HepG2 (cell line): Measurements from ENCODE around the gene VWCE. TPM values are rescaled to one million over a fixed set of nuclear protein-coding genes. Genes with fewer than 3 reads are reported as not detected.
A peak's percentile ranks its signal among the peaks of the same experiment; 100 is the strongest.

Experiments used
- ATF7-NPFF ChIP-seq: sonication (generic); formaldehyde crosslinking; IDR thresholded peaks from 2 replicates; pipeline ENCODE4 v1.8.1; 2023; ENCODE audit warnings: mild to moderate bottlenecking, low read depth, missing genetic modification reagents, moderate library complexity
- FOXK1 ChIP-seq: sonication (generic); formaldehyde crosslinking; IDR thresholded peaks from 2 replicates; pipeline ENCODE4 v1.4.0; 2020; ENCODE audit warnings: low read depth, missing genetic modification reagents, borderline replicate concordance
- GTF3A ChIP-seq: sonication (generic); formaldehyde crosslinking; conservative IDR thresholded peaks from 2 replicates; pipeline ENCODE4 v1.4.0; 2020; ENCODE audit warnings: mild to moderate bottlenecking, missing genetic modification reagents
- ZNF83 ChIP-seq: sonication (generic); formaldehyde crosslinking; IDR thresholded peaks from 2 replicates; pipeline ENCODE4 v1.4.0; 2020; ENCODE audit warnings: missing genetic modification reagents, mild to moderate bottlenecking, borderline replicate concordance
- polyA plus RNA-seq, 8 experiments: library from polyadenylated mRNA; depleted of rRNA in 3 of 8; stranded (reverse) in 7 of 8; unstranded in 1 of 8; fragments of >200 nt; fragmentation: Illumina TruSeq in 4 of 8; extraction: Trizol in 4 of 8; gene quantifications; 2 replicates each; pipeline versions ENCODE4 v1.2.1 to v1.2.3, GENCODE V29; 2011 to 2016; ENCODE audit warnings: low read depth in 4 of 8, missing spikeins in 1 of 8, mixed read lengths in 1 of 8; ENCODE audit not compliant: insufficient read depth in 1 of 8
- total RNA-seq, 5 experiments: library from RNA; depleted of rRNA; stranded (reverse); fragments of >200 nt; fragmentation: Illumina TruSeq; extraction: Trizol; gene quantifications; 2 replicates each; pipeline ENCODE4 v1.2.3, GENCODE V29; 2016; ENCODE audit warnings: low read depth in 1 of 5
- TF ChIP-seq, protein P1 (sequence below): sonication (generic); formaldehyde crosslinking; IDR thresholded peaks from 2 replicates; pipeline ENCODE4 v1.4.0; 2020; ENCODE audit warnings: missing genetic modification reagents, borderline replicate concordance
- TF ChIP-seq, protein P2 (sequence below): IDR thresholded peaks from 2 replicates; pipeline ENCODE4 v1.6.1; 2016; ENCODE audit warnings: missing biosample characterization, missing genetic modification reagents, low read depth
- TF ChIP-seq, protein P3 (sequence below): sonication (generic); formaldehyde crosslinking; IDR thresholded peaks from 2 replicates; pipeline ENCODE4 v1.4.0; 2020; ENCODE audit warnings: missing genetic modification reagents
- TF ChIP-seq, protein P4 (sequence below): sonication (generic); formaldehyde crosslinking; conservative IDR thresholded peaks from 2 replicates; pipeline ENCODE4 v1.8.0; 2022; ENCODE audit warnings: mild to moderate bottlenecking, moderate library complexity, missing genetic modification reagents
- TF ChIP-seq, protein P5 (sequence below): sonication (generic); formaldehyde crosslinking; IDR thresholded peaks from 2 replicates; pipeline ENCODE4 v1.5.0; 2020; ENCODE audit warnings: mild to moderate bottlenecking, missing genetic modification reagents

Gene VWCE
- total and polyA plus RNA-seq, 2 of the 13 experiments (the other 11 are each of a cell fraction or from before 2014, with no cell fraction given): 27.6 to 58.3 TPM

DNA sequence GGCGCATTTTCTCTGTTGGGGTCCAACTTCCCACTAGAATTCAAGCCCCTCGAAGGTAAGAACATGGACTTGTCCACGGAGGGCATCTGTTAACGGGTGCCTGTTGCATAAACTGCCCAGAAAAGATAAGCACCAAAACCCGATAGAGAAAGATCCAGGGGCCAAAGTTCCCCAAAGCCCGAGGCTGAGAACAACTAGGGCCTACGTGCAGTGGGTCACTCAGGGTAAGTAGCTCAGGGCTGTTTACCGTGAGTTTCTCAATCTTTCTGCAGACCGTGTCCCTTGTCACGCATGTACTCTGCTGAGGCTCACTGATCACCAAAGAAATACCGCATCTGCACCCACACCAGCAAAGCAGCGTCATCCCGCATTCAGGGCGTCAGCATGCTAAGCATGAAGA, 29.8 kb downstream of the VWCE start (continued):
- TF ChIP-seq, protein P1, sequence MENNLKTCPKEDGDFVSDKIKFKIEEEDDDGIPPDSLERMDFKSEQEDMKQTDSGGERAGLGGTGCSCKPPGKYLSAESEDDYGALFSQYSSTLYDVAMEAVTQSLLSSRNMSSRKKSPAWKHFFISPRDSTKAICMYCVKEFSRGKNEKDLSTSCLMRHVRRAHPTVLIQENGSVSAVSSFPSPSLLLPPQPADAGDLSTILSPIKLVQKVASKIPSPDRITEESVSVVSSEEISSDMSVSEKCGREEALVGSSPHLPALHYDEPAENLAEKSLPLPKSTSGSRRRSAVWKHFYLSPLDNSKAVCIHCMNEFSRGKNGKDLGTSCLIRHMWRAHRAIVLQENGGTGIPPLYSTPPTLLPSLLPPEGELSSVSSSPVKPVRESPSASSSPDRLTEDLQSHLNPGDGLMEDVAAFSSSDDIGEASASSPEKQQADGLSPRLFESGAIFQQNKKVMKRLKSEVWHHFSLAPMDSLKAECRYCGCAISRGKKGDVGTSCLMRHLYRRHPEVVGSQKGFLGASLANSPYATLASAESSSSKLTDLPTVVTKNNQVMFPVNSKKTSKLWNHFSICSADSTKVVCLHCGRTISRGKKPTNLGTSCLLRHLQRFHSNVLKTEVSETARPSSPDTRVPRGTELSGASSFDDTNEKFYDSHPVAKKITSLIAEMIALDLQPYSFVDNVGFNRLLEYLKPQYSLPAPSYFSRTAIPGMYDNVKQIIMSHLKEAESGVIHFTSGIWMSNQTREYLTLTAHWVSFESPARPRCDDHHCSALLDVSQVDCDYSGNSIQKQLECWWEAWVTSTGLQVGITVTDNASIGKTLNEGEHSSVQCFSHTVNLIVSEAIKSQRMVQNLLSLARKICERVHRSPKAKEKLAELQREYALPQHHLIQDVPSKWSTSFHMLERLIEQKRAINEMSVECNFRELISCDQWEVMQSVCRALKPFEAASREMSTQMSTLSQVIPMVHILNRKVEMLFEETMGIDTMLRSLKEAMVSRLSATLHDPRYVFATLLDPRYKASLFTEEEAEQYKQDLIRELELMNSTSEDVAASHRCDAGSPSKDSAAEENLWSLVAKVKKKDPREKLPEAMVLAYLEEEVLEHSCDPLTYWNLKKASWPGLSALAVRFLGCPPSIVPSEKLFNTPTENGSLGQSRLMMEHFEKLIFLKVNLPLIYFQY (CRISPR knock-in tag): peak; percentile 37; the same call in 1 of the 2 replicates
- TF ChIP-seq GTF3A (CRISPR knock-in tag): no peak
- TF ChIP-seq ATF7-NPFF (CRISPR knock-in tag): no peak
- TF ChIP-seq, protein P2, sequence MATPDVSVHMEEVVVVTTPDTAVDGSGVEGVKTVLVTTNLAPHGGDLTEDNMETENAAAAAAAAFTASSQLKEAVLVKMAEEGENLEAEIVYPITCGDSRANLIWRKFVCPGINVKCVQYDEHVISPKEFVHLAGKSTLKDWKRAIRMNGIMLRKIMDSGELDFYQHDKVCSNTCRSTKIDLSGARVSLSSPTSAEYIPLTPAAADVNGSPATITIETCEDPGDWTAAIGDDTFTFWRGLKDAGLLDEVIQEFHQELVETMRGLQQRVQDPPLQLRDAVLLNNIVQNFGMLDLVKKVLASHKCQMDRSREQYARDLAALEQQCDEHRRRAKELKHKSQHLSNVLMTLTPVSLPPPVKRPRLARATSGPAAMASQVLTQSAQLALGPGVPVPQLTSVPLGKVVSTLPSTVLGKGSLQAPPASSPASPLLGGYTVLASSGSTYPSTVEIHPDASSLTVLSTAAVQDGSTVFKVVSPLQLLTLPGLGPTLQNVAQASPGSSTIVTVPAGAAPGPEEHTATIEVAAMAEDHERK (CRISPR knock-in tag): no peak
- TF ChIP-seq, protein P3, sequence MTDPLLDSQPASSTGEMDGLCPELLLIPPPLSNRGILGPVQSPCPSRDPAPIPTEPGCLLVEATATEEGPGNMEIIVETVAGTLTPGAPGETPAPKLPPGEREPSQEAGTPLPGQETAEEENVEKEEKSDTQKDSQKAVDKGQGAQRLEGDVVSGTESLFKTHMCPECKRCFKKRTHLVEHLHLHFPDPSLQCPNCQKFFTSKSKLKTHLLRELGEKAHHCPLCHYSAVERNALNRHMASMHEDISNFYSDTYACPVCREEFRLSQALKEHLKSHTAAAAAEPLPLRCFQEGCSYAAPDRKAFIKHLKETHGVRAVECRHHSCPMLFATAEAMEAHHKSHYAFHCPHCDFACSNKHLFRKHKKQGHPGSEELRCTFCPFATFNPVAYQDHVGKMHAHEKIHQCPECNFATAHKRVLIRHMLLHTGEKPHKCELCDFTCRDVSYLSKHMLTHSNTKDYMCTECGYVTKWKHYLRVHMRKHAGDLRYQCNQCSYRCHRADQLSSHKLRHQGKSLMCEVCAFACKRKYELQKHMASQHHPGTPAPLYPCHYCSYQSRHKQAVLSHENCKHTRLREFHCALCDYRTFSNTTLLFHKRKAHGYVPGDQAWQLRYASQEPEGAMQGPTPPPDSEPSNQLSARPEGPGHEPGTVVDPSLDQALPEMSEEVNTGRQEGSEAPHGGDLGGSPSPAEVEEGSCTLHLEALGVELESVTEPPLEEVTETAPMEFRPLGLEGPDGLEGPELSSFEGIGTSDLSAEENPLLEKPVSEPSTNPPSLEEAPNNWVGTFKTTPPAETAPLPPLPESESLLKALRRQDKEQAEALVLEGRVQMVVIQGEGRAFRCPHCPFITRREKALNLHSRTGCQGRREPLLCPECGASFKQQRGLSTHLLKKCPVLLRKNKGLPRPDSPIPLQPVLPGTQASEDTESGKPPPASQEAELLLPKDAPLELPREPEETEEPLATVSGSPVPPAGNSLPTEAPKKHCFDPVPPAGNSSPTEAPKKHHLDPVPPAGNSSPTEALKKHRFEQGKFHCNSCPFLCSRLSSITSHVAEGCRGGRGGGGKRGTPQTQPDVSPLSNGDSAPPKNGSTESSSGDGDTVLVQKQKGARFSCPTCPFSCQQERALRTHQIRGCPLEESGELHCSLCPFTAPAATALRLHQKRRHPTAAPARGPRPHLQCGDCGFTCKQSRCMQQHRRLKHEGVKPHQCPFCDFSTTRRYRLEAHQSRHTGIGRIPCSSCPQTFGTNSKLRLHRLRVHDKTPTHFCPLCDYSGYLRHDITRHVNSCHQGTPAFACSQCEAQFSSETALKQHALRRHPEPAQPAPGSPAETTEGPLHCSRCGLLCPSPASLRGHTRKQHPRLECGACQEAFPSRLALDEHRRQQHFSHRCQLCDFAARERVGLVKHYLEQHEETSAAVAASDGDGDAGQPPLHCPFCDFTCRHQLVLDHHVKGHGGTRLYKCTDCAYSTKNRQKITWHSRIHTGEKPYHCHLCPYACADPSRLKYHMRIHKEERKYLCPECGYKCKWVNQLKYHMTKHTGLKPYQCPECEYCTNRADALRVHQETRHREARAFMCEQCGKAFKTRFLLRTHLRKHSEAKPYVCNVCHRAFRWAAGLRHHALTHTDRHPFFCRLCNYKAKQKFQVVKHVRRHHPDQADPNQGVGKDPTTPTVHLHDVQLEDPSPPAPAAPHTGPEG (CRISPR knock-in tag): no peak
- TF ChIP-seq FOXK1 (CRISPR knock-in tag): peak; percentile 38; the same call in 1 of the 2 replicates
- no peak for TF ChIP-seq ZNF83 (CRISPR knock-in tag)
- TF ChIP-seq, protein P4, sequence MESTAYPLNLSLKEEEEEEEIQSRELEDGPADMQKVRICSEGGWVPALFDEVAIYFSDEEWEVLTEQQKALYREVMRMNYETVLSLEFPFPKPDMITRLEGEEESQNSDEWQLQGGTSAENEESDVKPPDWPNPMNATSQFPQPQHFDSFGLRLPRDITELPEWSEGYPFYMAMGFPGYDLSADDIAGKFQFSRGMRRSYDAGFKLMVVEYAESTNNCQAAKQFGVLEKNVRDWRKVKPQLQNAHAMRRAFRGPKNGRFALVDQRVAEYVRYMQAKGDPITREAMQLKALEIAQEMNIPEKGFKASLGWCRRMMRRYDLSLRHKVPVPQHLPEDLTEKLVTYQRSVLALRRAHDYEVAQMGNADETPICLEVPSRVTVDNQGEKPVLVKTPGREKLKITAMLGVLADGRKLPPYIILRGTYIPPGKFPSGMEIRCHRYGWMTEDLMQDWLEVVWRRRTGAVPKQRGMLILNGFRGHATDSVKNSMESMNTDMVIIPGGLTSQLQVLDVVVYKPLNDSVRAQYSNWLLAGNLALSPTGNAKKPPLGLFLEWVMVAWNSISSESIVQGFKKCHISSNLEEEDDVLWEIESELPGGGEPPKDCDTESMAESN: no peak
- TF ChIP-seq, protein P5, sequence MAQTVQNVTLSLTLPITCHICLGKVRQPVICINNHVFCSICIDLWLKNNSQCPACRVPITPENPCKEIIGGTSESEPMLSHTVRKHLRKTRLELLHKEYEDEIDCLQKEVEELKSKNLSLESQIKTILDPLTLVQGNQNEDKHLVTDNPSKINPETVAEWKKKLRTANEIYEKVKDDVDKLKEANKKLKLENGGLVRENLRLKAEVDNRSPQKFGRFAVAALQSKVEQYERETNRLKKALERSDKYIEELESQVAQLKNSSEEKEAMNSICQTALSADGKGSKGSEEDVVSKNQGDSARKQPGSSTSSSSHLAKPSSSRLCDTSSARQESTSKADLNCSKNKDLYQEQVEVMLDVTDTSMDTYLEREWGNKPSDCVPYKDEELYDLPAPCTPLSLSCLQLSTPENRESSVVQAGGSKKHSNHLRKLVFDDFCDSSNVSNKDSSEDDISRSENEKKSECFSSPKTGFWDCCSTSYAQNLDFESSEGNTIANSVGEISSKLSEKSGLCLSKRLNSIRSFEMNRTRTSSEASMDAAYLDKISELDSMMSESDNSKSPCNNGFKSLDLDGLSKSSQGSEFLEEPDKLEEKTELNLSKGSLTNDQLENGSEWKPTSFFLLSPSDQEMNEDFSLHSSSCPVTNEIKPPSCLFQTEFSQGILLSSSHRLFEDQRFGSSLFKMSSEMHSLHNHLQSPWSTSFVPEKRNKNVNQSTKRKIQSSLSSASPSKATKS (CRISPR knock-in tag): no peak
